Stomach (tissue), 9 donors: ENCODE measurements around the gene ZNF423. TPM values are rescaled to one million over a fixed set of nuclear protein-coding genes. Genes with fewer than 3 reads are reported as not detected.

ENCODE experiments used
- DNase-seq, 2 donors: peaks; one replicate each; pipeline versions ENCODE4 v3.0.0 to v3.0.0-alpha.2; 2013 to 2019
- H3K27ac ChIP-seq, 5 donors: fragments of 200-600 bp in 4 of 5; sonication (generic) in 4 of 5; one replicate each; pipeline ENCODE4 v1.5.1; 2013 to 2019; ENCODE audit warnings: mild to moderate bottlenecking in 1 of 5, moderate library complexity in 1 of 5
- H3K27me3 ChIP-seq, 3 donors: fragments of 200-600 bp; sonication (generic); one replicate each; pipeline ENCODE4 v1.5.1; 2017 to 2019; ENCODE audit warnings: mixed run types in 1 of 3
- H3K36me3 ChIP-seq, 4 donors: fragments of 200-600 bp; sonication (generic); 1 replicate in 3 of 4; 2 replicates in 1 of 4; pipeline ENCODE4 v1.5.1; 2016 to 2019
- H3K4me1 ChIP-seq, 4 donors: fragments of 200-600 bp; sonication (generic); one replicate each; pipeline ENCODE4 v1.5.1; 2016 to 2019
- H3K4me3 ChIP-seq, 4 donors: fragments of 200-600 bp; sonication (generic) in 3 of 4; one replicate each; pipeline ENCODE4 v1.5.1; 2016 to 2019; ENCODE audit warnings: mild to moderate bottlenecking in 1 of 4
- H3K9me3 ChIP-seq, 4 donors: fragments of 200-600 bp; sonication (generic); one replicate each; pipeline ENCODE4 v1.5.1; 2016 to 2019
- EP300 ChIP-seq: sonication (generic); formaldehyde crosslinking; IDR thresholded peaks from one replicate; pipeline ENCODE4 v1.6.1; 2017; ENCODE audit warnings: antibody characterized with exemption
- POLR2A ChIP-seq, 4 donors: fragments of 450-650 bp; IDR thresholded peaks; one replicate each; pipeline ENCODE4 v1.6.1; 2016; ENCODE audit warnings: antibody characterized with exemption in 4 of 4, control low read depth in 2 of 4, mild to moderate bottlenecking in 1 of 4, moderate library complexity in 1 of 4
- POLR2AphosphoS5 ChIP-seq, 3 donors: sonication (generic); formaldehyde crosslinking; IDR thresholded peaks; one replicate each; pipeline ENCODE4 v1.6.1; 2016; ENCODE audit warnings: antibody characterized with exemption in 3 of 3
- WGBS, 5 donors: extraction: QIAGEN DNeasy Blood & Tissue Kit in 3 of 5; methylation state at CpG; one replicate each; pipeline versions ENCODE4 v1.1.5 to v1.1.7; 2013 to 2018; 5-methylcytosine and 5-hydroxymethylcytosine counted together
- intact Hi-C: fragments of 100-400 bp; cut with DNase I; formaldehyde crosslinking; loops from one replicate; pipeline ENCODE4 v1.15.1; 2023; ENCODE audit warnings: low total_unique reads
- polyA plus RNA-seq, 3 donors: library from polyadenylated mRNA; stranded (reverse); fragments of 200-250 nt; gene quantifications; one replicate each; pipeline ENCODE4 v1.2.3, GENCODE V29; 2013
- total RNA-seq, 5 donors: library from RNA; depleted of rRNA; stranded (reverse); fragments of >200 nt; gene quantifications; one replicate each; pipeline versions ENCODE4 v1.1.0 to v1.2.3, GENCODE V29; 2014 to 2016
- TF ChIP-seq, protein P1 (sequence below), 7 experiments: fragments of 450-650 bp in 4 of 7; fragments of 200-600 bp in 3 of 7; sonication (generic) in 3 of 7; IDR thresholded peaks; one replicate each; pipeline ENCODE4 v1.5.1; 2016 to 2019; ENCODE audit warnings: antibody characterized with exemption in 7 of 7, control low read depth in 2 of 7, mild to moderate bottlenecking in 1 of 7
- donor health status: healthy with polysubstance abuse.
- donor health status: Bipolar disorder and iron deficiency.
- donor health status: healthy.

ZNF423 gene
- total and polyA plus RNA-seq, 8 donors, result 0.29 to 3.5 (median 1.0) TPM

DNA sequence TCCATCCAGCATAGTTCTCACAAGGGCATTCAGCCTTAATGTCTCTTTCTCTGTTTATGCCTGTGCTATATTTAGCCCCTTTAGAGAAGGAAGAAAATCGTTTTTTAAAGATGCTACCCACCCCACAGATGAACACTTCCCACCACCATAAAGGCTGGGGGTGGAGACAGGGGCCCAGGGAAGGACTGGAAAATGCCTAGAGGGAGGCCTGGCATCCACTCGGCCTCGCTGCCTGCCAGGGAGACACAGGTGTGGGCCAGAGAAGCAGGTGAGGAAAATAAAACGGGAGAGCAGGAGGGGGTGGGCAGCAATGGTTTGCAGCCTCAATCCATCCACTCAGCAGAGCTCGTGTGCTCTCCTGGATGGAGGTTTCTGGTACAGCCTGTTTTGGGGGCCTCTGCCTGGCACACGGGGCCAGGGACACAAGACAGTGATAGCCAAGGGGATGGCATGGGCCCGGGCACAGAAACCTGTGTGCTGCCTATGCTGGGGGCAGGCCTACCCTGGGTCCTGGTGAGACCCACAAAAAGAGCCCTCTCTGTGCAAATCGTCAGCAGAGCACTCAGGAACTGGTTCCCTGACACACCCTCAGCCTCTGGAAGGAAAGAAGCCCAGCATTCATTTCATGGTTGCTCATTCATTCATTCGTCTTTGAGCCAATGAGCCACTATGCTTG is 360.9 kb downstream of the ZNF423 start:
- H3K36me3 ChIP-seq, result no peaks in the 10 kb centered on the region
- peaks cover 0 to 12% (median 10%) of the 10 kb centered on the region in 4 donors for H3K4me1 ChIP-seq
- H3K27me3 ChIP-seq, result peaks cover 0 to 10% (median 0%) of the 10 kb centered on the region in 3 donors
- H3K9me3 ChIP-seq, result no peaks in the 10 kb centered on the region
- DNase-seq, result no peak
- H3K4me3 ChIP-seq, result no peak overlapping the region
- H3K27ac ChIP-seq, result no peak overlapping the region
- WGBS, 5 donors, result 68 to 79% (median 70%) methylated on average over 8 to 9 of the region's 9 CpGs
- intact Hi-C loops, result loop anchor here (10.0 kb wide), 1 partner anchor 100 kb away; no protein-coding TSS in a partner anchor
- TF ChIP-seq POLR2A (IDR thresholded peaks at IDR 0.05), result no peak
- TF ChIP-seq EP300, result no peak
- TF ChIP-seq, protein P1, sequence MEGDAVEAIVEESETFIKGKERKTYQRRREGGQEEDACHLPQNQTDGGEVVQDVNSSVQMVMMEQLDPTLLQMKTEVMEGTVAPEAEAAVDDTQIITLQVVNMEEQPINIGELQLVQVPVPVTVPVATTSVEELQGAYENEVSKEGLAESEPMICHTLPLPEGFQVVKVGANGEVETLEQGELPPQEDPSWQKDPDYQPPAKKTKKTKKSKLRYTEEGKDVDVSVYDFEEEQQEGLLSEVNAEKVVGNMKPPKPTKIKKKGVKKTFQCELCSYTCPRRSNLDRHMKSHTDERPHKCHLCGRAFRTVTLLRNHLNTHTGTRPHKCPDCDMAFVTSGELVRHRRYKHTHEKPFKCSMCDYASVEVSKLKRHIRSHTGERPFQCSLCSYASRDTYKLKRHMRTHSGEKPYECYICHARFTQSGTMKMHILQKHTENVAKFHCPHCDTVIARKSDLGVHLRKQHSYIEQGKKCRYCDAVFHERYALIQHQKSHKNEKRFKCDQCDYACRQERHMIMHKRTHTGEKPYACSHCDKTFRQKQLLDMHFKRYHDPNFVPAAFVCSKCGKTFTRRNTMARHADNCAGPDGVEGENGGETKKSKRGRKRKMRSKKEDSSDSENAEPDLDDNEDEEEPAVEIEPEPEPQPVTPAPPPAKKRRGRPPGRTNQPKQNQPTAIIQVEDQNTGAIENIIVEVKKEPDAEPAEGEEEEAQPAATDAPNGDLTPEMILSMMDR (IDR thresholded peaks at IDR 0.05), result no peak
- no peak for TF ChIP-seq POLR2AphosphoS5 (IDR thresholded peaks at IDR 0.05)

DNA sequence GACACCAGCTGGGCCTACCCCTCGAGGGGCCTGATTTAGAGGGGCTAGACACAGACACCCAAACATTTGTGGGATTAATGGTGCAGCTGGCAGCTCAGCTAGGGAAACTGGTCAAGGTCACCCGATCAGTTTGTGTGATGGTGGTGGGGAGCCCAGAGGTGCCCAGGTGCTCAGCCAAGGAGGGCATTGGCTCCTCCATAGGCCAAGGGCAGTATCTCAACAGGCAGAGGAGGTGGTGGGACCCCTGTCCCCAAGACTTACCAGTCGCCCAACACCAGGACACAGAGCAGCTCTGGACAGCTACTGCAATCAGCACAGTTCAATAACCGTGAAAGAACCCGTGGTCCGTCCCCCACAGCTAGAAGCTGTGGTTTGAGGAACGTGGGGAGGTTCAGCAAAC is 361.4 kb downstream of the ZNF423 start:
- no peak overlapping the region for H3K4me3 ChIP-seq
- TF ChIP-seq POLR2A (IDR thresholded peaks at IDR 0.05), result no peak
- no peak for TF ChIP-seq POLR2AphosphoS5 (IDR thresholded peaks at IDR 0.05)
- TF ChIP-seq, protein P1 (IDR thresholded peaks at IDR 0.05), result no peak
- no peak for TF ChIP-seq EP300
- no peaks in the 10 kb centered on the region for H3K9me3 ChIP-seq
- DNase-seq, result no peak
- H3K36me3 ChIP-seq, result no peaks in the 10 kb centered on the region
- H3K27me3 ChIP-seq, result peaks cover 0 to 10% (median 0%) of the 10 kb centered on the region in 3 donors
- WGBS, 5 donors, result 61 to 77% (median 72%) methylated on average over 5 to 7 of the region's 7 CpGs
- no peak overlapping the region for H3K27ac ChIP-seq
- intact Hi-C loops, result loop anchor here (10.0 kb wide), 1 partner anchor 100 kb away; no protein-coding TSS in a partner anchor
- H3K4me1 ChIP-seq, result peaks cover 0 to 12% (median 10%) of the 10 kb centered on the region in 4 donors

DNA sequence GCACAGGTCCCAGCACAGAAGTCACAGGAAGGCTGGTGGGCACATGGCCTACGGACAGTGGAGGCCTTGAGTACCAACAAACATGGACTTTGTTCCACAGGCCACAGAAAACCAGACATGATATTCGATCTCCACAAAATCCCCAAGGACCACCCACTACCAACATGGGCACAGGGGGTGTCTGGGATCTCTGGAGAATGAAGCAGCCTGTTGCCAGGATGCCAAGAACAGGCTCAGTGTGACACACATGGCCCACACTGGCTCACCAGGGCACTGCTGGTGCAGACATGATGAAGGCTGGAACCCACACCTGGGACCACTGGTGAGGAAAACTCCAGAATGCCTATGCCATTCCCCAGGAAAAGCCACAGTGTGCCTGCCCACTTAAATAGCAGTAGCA is 362.1 kb downstream of the ZNF423 start:
- H3K36me3 ChIP-seq, result no peaks in the 10 kb centered on the region
- no peak overlapping the region for H3K4me3 ChIP-seq
- TF ChIP-seq POLR2A (IDR thresholded peaks at IDR 0.05) (no peak), EP300 (no peak), POLR2AphosphoS5 (IDR thresholded peaks at IDR 0.05) (no peak)
- TF ChIP-seq, protein P1 (IDR thresholded peaks at IDR 0.05), result no peak
- peaks cover 0 to 12% (median 10%) of the 10 kb centered on the region in 4 donors for H3K4me1 ChIP-seq
- H3K27me3 ChIP-seq, result peaks cover 0 to 10% (median 0%) of the 10 kb centered on the region in 3 donors
- no peaks in the 10 kb centered on the region for H3K9me3 ChIP-seq
- WGBS, 5 donors, result 53 to 76% (median 63%) methylated on average over 2 of the region's 2 CpGs
- intact Hi-C loops, result loop anchor here (10.0 kb wide), 1 partner anchor 101 kb away; no protein-coding TSS in a partner anchor
- no peak overlapping the region for H3K27ac ChIP-seq
- DNase-seq, result no peak

DNA sequence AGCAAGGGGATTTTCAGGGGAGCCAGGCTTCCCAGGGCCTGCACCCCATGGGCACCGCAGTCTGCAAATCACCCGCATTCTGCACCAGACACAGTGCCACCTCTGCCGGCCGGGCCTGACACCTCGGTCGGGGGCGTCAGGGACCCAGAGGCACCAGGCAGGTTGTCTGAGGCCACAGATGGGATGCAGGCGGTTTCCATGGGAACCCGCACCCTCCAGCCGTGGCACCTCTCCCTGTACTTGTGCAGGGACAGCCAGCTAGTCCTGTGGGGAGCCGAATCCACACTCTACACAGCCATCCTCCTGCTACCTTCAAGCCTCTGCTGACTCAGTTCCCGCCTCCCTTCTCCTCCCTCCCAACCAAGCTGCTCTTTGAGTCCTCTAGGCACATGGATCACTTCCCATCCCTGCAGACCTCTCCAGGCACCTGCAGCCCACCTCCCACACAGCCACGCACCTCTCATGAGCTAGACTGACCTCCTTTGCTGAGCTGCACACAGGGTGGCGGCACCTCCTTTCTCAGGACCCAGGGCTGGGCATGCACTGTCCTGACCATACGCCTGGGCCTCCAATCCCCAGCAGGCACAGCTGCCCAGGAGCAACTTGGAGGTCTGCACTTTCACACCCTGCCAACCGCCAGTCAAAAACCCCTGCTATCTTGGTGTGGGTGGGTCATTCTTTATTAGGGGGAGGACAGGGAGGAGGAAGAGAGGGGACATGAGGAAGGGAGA is 362.9 kb downstream of the ZNF423 start:
- TF ChIP-seq EP300, result no peak
- TF ChIP-seq POLR2AphosphoS5 (IDR thresholded peaks at IDR 0.05), result no peak
- TF ChIP-seq, protein P1 (IDR thresholded peaks at IDR 0.05), result no peak
- TF ChIP-seq POLR2A (IDR thresholded peaks at IDR 0.05), result no peak
- DNase-seq, result no peak
- H3K4me3 ChIP-seq, result no peak overlapping the region
- H3K9me3 ChIP-seq, result no peaks in the 10 kb centered on the region
- 92 to 97% (median 95%) methylated on average over 16 of the region's 16 CpGs for WGBS, 5 donors
- H3K27ac ChIP-seq, result no peak overlapping the region
- H3K4me1 ChIP-seq, result peaks cover 0 to 12% (median 10%) of the 10 kb centered on the region in 4 donors
- peaks cover 0 to 10% (median 0%) of the 10 kb centered on the region in 3 donors for H3K27me3 ChIP-seq
- no peaks in the 10 kb centered on the region for H3K36me3 ChIP-seq
- intact Hi-C loops, result loop anchor here (10.0 kb wide), 1 partner anchor 102 kb away; no protein-coding TSS in a partner anchor
